GM19193 (cell line): ENCODE measurements around the gene BPNT1.

Experiments
- POLR2A ChIP-seq: IDR thresholded peaks from 4 replicates; pipeline ENCODE4 v1.6.1; 2011; ENCODE audit not compliant: insufficient read depth, insufficient read length; ENCODE audit errors: extremely low read depth

The BPNT1 gene

DNA sequence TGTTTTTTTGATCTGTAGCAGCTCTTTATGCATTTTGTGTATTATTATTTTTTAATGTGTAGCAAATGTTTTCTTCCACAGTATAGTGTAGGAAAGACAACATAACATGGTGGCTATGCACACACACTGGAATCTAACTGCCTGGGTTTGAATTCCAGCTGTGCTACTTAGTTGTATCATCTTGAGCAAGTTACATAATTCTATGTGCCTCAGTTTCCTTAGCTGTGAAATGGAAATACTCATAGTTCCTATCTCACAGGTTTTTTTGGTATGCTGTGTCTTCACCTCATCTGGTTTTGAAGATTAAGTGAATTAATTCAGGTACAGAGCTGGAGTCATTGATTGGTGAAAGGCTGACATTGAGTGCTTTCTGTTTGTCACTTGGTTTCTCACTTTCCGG is 3.1 kb upstream of the BPNT1 start:
- no peak for TF ChIP-seq POLR2A

DNA sequence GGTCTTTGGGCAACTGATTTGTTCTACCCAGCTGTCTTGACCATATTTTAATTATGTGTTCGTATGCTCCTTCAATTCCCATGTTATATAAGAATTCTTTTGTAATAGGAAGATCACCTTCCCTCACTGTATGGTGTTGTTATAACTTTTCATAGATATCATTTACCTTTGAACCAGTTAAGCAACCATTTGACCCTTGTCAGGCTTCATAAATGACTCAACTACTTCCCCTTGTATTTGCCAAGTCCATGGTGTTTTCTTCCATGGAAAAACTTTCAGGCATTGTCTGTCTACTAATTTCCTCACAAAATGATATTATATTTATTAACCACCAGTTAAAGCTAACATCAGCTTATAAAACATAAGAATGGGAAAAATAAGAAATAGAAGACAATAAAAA is 5.1 kb downstream of the BPNT1 start:
- TF ChIP-seq POLR2A: no peak

DNA sequence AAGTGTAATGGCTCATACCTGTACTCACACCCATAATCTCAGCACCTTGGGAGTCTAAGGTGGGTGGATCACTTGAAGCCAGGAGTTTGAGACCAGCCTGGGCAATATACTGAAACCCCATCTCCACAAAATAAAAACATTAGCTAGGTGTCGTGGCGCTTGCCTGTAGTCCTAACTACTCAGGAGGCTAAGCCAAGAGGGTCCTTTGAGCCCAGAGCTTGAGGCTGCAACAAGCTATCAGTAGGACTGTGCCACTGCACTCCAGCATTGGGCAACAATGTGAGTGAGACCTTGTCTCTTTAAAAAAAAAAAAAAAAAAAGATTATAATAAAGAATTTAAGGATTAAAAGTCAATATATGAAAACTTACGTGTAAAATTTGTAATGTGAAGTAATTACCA is 11.7 kb downstream of the BPNT1 start:
- TF ChIP-seq POLR2A: no peak

DNA sequence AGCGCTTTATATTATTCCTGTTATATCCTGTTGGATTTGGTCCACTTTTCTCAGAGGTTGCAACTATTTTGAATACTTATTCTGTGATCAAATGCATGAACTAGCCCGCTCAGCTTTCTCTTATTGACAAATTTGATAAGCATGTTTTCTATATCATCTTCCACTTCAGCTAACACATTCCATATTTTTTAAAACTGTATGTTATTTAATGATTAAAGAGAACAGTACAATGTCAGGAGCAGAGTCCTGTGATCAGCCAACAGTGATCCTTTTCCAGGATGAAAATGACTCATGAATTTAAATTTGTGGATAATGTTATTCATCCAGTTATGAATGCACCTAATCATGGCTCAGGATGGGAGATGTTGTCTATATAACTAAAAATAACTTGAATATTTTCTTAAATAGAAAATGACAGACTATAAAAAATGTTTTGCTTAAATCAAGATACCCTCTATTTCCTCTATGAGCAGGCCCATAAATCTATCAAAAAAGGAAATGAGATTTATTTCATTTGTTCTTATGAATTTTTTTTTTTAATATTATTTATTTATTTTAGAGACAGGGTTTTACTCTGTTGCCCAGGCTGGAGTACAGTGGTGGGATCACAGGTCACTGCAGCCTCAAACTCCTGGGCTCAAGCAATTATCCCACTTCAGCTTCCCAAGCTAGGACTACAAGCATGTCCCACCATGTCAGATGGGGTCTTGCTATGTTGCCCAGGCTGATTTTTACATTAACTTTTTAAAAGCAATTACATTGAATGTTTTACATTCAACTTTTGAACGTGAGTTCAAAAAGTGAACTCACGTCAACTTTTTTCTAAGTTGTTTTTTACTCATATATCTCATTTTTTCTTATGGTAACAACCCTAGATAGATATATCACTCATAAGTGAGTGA is 12.5 kb downstream of the BPNT1 start:
- no peak for TF ChIP-seq POLR2A

DNA sequence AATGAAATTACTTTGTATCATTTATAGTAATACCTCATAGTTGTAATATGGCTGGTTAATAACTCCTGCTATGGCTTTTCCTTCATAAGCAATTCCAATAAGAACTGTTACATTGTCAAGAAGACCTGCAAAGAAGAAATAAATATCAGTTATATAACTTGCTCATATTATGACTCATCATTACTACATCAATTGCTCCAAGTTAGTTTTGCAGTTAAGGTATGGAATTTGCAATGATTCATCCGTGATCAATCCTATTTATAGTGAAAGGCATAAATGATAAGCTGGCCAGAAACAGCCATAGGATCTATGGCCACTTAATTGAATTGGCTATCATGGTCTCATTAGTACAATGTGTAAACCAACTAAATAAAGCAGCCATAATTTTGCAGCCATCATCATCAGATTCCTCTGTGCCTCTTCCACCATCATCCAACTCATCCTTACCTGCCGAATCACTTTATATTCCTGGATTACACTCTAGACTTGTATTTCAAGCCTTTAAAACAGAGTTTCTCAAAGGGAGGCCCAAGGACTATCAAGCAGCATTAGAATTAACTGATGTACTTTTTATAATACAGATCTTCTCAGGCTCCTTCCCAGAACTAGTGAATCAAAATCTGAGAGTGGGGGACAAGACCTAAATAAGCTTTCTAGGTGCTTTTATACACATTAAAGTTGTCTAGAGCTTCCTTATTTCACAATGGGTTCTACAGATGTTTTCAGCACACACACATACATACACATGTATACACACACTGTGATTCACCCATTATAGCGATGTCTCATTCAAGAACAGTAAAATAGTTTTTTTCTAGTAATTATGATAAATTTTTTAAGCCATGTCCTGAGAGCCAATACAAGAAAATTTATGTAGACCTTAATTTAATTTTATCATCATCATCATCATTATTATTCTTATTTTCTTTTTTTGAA is 22.1 kb downstream of the BPNT1 start:
- TF ChIP-seq POLR2A: no peak

DNA sequence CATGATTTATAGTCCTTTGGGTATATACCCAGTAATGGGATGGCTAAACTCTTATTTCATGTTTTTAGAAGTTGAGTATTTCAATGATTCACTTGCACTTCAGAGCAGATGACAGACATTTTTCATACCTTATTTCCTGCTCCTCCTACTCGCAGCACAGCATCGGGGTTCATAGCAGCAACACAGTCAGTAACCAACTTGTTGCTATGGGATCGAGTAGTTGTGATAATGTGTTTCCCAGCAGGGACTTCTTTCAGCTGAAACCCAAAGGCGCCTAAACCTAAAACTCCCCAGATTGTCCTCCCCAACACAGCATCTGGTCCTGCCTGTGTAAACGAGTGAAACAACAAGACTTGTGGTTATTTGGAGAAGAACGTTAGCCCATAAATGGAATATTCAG is 27.0 kb downstream of the BPNT1 start:
- TF ChIP-seq POLR2A: no peak

DNA sequence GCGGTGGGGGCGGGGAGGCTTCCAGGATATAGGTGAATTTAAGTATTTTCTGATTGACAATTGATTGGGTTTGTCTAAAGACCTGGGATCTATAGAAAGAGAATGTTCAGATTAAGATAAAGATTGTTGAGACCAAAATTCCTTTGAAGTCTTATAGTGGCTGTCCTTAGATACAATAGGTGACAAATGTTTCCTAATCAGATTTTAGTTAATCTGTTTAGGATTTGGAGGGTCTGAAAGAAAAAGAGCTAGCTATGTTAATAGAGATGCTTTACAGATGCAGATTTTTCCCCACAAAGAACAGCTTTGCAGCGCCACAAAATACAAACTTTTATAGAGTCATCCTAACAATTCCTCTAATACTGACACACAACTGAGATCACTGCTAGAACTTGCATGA is 28.7 kb downstream of the BPNT1 start:
- no peak for TF ChIP-seq POLR2A

DNA sequence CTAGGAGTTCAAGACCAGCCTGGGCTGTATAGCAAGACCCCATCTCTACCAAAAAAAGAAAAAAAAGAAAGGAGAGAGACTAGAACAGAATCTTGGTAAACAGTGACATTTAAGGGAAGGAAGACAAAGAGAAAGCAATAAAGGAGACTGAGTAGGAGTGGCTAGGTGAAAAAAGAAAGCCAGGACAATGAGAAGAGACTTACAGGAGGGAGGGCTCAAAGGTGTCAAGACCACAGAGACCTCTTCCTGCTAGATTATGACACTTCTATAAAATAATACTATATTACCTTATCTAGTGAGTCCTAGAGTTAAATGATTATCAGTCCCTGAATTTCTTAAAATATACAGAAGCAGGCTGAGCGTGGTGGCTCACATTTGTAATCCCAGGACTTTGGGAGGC is 33.2 kb downstream of the BPNT1 start:
- TF ChIP-seq POLR2A: no peak

DNA sequence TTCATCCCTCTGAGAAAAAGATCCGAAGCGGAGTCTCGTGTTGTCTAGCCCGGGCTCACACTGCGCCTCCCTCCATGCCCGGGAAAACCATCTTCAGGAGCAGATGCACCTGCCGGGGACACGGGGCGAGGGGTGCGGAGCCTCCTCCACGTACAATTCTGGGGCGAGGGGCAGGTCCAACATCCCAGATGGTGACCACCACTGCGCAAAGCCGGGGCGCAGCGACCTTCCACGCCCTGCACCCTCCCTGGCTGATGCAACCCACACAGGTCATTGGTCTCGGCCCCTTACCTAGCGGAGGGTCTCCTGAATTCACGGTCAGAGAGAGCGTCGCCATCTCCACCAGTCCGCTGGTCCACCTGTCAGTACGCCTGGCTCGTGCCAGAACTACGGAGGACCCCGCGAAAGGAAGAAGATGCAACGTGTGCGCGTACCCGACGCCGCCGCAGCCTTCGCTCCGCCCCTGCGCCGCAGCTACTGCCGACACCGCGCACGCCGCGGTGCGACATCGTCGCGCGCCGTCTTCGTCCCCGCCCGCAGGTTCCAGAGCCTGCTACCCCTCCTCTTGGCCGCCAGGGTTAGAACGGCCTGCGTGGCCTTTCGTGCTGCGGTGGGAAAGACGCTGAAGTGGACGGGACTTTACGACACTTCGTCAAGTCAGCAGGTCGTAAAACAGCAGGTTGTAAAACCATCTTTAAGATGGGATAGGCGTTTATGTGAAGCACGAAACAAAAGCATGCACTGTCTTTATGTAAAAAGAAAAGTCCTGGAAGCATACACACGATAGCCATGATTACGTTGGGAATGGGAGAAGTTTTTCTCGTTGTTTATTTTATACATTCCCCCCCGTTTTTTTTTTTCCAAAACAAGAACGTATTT is 43.3 kb downstream of the BPNT1 start, which contains the start of gene EPRS1:
Gene EPRS1 (minus strand): TSS at position 454 of the 879 bp plus-strand sequence. CDS start 117 bp downstream, at position 337.
- peak; percentile 81 for TF ChIP-seq POLR2A

DNA sequence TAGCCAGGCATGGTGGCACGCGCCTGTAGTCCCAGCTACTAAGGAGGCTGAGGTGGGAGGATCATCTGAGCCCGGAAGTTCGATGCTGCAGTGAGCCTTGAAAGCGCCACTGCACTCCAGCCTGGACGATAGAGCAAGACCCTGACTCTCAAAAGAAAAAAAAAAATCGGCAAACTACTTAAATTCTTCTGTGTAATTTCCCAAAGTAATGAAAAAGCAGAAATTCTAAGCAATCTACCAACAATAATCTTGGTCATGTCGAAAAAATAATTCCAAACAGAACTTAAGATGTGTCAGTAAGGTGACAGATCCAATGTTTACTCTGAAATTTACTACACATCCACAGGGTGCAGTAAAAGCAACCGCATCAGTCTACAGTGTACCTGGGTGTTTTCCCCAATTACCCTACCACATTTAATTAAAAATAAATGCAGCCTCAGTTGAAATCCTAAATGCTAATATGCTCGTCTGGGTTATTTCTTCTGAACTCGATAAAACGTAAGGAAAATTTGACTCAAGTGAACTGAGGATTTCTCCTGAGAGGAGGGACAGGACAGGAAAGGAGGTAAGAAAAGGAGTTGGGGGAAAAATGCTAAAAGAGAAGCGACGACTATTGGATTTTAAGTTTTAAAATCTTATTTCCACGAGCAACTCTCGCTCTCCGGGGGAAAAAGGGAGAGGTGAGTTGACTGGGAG is 44.1 kb downstream of the BPNT1 start:
- no peak for TF ChIP-seq POLR2A

DNA sequence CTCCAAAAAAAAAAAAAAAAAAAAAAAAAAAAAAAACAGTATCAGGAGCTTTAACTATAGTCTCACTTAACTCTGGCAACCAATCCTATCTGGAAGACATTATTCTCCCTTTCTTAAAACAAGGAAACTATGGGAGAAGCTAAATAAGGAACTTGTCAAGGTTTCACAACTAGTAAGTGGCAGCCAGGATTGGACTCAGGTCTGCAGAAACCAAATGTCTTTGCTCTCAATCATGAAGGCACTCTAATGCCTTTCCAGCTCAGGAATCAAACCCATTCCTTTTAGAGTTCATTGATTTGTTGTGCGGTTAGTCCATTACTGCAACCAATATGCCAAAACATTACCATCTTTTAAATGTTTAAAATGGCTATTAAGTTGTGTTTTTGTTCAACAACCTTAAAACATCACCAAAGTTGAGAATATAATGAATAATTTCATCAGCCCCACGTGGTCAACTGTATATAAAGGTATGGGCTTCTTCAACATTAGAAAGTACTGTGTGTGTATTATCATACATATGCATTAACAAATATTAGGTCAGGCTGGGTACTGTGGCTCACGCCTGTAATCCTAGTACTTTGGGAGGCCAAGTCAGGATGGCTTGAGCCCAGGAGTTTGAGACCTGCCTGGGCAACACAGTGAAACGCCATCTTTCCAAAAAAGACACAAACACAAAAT is 44.8 kb downstream of the BPNT1 start:
- no peak for TF ChIP-seq POLR2A

DNA sequence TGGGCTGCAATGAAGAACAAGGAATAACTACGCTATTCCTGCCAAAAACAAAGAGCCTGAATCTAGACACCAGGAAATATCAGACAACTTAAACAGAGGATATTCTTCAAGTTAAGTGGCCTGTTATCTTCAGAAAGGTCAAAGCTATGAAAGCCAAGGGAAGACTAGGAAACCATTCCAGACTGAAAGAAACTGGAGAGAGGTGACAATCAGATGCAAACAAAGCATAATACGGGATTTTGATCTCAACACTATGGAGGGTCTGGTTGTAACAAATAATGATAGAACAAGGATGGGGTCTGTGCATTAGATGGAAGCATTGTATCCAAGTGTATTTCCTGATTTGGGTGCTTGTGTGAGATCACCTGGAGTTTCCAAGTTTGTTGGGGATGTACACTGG is 45.9 kb downstream of the BPNT1 start:
- TF ChIP-seq POLR2A: no peak

DNA sequence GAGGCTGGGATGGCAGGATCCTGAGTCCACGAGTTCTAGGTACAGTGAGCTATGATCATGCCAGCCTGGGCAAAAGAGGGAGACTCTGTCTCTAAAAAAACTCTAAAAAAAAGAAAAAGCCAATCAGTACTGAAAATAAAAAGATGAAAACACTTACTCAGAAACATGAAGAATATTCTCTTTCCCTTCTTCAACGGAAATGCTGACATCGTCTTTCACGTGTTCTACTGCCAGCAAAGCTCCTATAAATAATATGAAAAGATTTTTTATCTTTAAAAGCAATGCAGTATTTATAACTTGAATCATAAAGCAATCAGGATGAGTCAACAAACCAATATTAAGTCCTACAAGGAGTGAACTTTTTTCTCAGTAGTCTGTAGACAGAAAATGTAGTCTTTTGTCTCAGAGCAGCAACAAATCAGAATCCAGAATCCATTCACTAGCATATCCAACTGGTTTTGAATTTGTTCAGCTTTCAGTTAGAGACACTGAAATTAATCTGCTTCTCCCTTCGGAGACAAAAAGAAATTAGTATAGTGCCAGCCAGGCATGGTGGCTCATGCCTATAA is 49.5 kb downstream of the BPNT1 start:
- no peak for TF ChIP-seq POLR2A
